Activated T-helper 9 cell treated with anti-CD3 and anti-CD28 coated beads, Interleukin-2, amount 50 U/mL, for 16 hours (primary cell): ENCODE data around the gene OSBPL1A.

Source experiments
- DNase-seq: peaks from one replicate; pipeline ENCODE4 v3.0.0-alpha.2; 2020; ENCODE audit warnings: low read depth

The OSBPL1A gene

GRCh38 chr18:24219561-24220317 is 177.9 kb downstream of the OSBPL1A start:
- no peak for DNase-seq

GRCh38 chr18:24214913-24215312 is 182.7 kb downstream of the OSBPL1A start:
- DNase-seq: no peak

GRCh38 chr18:24214144-24214543 is 183.5 kb downstream of the OSBPL1A start:
- DNase-seq: no peak

GRCh38 chr18:24212939-24213338 is 184.7 kb downstream of the OSBPL1A start:
- no peak for DNase-seq

GRCh38 chr18:24209558-24209957 is 188.1 kb downstream of the OSBPL1A start:
- DNase-seq: no peak

GRCh38 chr18:24208270-24209035 is 189.2 kb downstream of the OSBPL1A start:
- DNase-seq: no peak

- DNase-seq: no peak
Observed at GRCh38 chr18:24204904-24205303, 192.7 kb downstream of the OSBPL1A start.

GRCh38 chr18:24201699-24202687 is 195.6 kb downstream of the OSBPL1A start:
- DNase-seq: no peak

GRCh38 chr18:24200494-24201290 is 196.9 kb downstream of the OSBPL1A start:
- DNase-seq: no peak

- no peak for DNase-seq
Observed at GRCh38 chr18:24199372-24199962, 198.2 kb downstream of the OSBPL1A start.

GRCh38 chr18:24198461-24198860 is 199.2 kb downstream of the OSBPL1A start:
- DNase-seq: no peak

- DNase-seq: no peak
Observed at GRCh38 chr18:24197412-24197811, 200.2 kb downstream of the OSBPL1A start.

GRCh38 chr18:24196764-24197163 is 200.9 kb downstream of the OSBPL1A start:
- no peak for DNase-seq

- no peak for DNase-seq
Observed at GRCh38 chr18:24195296-24196053, 202.1 kb downstream of the OSBPL1A start.

- DNase-seq: no peak
Observed at GRCh38 chr18:24190590-24190989, 207.0 kb downstream of the OSBPL1A start.

- no peak for DNase-seq
Observed at GRCh38 chr18:24189664-24190346, 207.8 kb downstream of the OSBPL1A start.

- no peak for DNase-seq
Observed at GRCh38 chr18:24189007-24189528, 208.6 kb downstream of the OSBPL1A start.

- DNase-seq: no peak
Observed at GRCh38 chr18:24188120-24188519, 209.5 kb downstream of the OSBPL1A start.

GRCh38 chr18:24187689-24188088 is 209.9 kb downstream of the OSBPL1A start:
- no peak for DNase-seq
